Neural cell (in vitro differentiated cells): ENCODE data around the gene RBBP6. TPM values are rescaled to one million over a fixed set of nuclear protein-coding genes. Genes with fewer than 3 reads are reported as not detected.

Experiments used
- H2AFZ ChIP-seq: fragments of 200-600, 300-800 bp; sonication (generic), shearing (Covaris generic); 2 replicates; pipeline ENCODE4 v1.6.0; 2014; ENCODE audit warnings: low read depth, mild to moderate bottlenecking, antibody characterized with exemption, low read length, moderate library complexity
- H3F3A ChIP-seq: fragments of 200-600 bp; shearing (Covaris generic); 2 replicates; pipeline ENCODE4 v1.6.1; 2016; ENCODE audit warnings: mild to moderate bottlenecking, moderate library complexity, mixed read lengths, antibody characterized with exemption, low read length; ENCODE audit not compliant: insufficient read depth, poor library complexity, severe bottlenecking
- H3K27ac ChIP-seq: fragments of 200-600, 300-800 bp; sonication (generic), shearing (Covaris generic); 2 replicates; pipeline ENCODE4 v1.5.1; 2014; ENCODE audit warnings: mild to moderate bottlenecking, low read length, moderate library complexity
- H3K27me3 ChIP-seq: fragments of 300-800, 200-600 bp; sonication (generic), shearing (Covaris generic); 2 replicates; pipeline ENCODE4 v1.6.0; 2014; ENCODE audit warnings: mild to moderate bottlenecking, low read depth, low read length, moderate library complexity; ENCODE audit not compliant: insufficient read depth
- H3K36me3 ChIP-seq: fragments of 300-800, 200-600 bp; sonication (generic), shearing (Covaris generic); 2 replicates; pipeline ENCODE4 v1.5.1; 2014; ENCODE audit warnings: mild to moderate bottlenecking, antibody characterized with exemption, low read length, moderate library complexity; ENCODE audit not compliant: insufficient read depth
- H3K4me2 ChIP-seq: fragments of 300-800, 200-600 bp; sonication (generic), shearing (Covaris generic); 2 replicates; pipeline ENCODE4 v1.6.0; 2014; ENCODE audit warnings: mild to moderate bottlenecking, low read length
- H3K4me3 ChIP-seq: fragments of 300-800, 200-600 bp; sonication (generic), shearing (Covaris generic); 2 replicates; pipeline ENCODE4 v1.5.1; 2014; ENCODE audit warnings: mild to moderate bottlenecking, low read length, moderate library complexity
- H3K79me2 ChIP-seq: fragments of 200-600 bp; shearing (Covaris generic); replicated peaks from 2 replicates; pipeline ENCODE4 v1.6.0; 2014; ENCODE audit warnings: mild to moderate bottlenecking, low read length, moderate library complexity; ENCODE audit not compliant: insufficient read depth
- H3K9ac ChIP-seq: fragments of 300-800, 200-600 bp; sonication (generic), shearing (Covaris generic); 2 replicates; pipeline ENCODE4 v1.6.1; 2016; ENCODE audit warnings: mild to moderate bottlenecking, low read length, mixed read lengths
- H3K9me2 ChIP-seq: fragments of 200-600 bp; shearing (Covaris generic); 2 replicates; pipeline ENCODE4 v1.6.1; 2016; ENCODE audit warnings: mild to moderate bottlenecking, low read length, mixed read lengths; ENCODE audit not compliant: insufficient read depth
- H3K9me3 ChIP-seq: fragments of 200-600, 300-800 bp; sonication (generic), shearing (Covaris generic); 2 replicates; pipeline ENCODE4 v1.6.1; 2016; ENCODE audit warnings: mild to moderate bottlenecking, mixed run types, low read length, moderate library complexity, mixed read lengths
- H4K20me1 ChIP-seq: fragments of 200-600 bp; shearing (Covaris generic); 2 replicates; pipeline ENCODE4 v1.6.1; 2016; ENCODE audit warnings: mild to moderate bottlenecking, mixed run types; ENCODE audit not compliant: insufficient read depth
- EP300 ChIP-seq: fragments of 450-650 bp; conservative IDR thresholded peaks from 2 replicates; pipeline ENCODE4 v1.6.1; 2014; ENCODE audit warnings: antibody characterized with exemption, mild to moderate bottlenecking, moderate library complexity; ENCODE audit not compliant: poor library complexity, severe bottlenecking
- EZH2 ChIP-seq: fragments of 200-600, 300-800 bp; shearing (Covaris generic), sonication (generic); IDR thresholded peaks from 2 replicates; pipeline ENCODE4 v1.6.1; 2014; ENCODE audit warnings: antibody characterized with exemption, low read length, borderline replicate concordance, mild to moderate bottlenecking; ENCODE audit not compliant: insufficient read depth, poor library complexity, severe bottlenecking
- MXI1 ChIP-seq: fragments of 450-650 bp; conservative IDR thresholded peaks from 2 replicates; pipeline ENCODE4 v1.6.1; 2014; ENCODE audit warnings: antibody characterized with exemption, mild to moderate bottlenecking; ENCODE audit not compliant: poor library complexity, severe bottlenecking
- POLR2AphosphoS5 ChIP-seq: IDR thresholded peaks from 2 replicates; pipeline ENCODE4 v1.6.1; 2012
- RAD21 ChIP-seq: fragments of 450-650 bp; conservative IDR thresholded peaks from 2 replicates; pipeline ENCODE4 v1.6.1; 2014; ENCODE audit warnings: antibody characterized with exemption, mild to moderate bottlenecking, moderate library complexity
- SMC3 ChIP-seq: fragments of 450-650 bp; conservative IDR thresholded peaks from 2 replicates; pipeline ENCODE4 v1.6.1; 2014; ENCODE audit warnings: antibody characterized with exemption, mild to moderate bottlenecking, moderate library complexity; ENCODE audit not compliant: poor library complexity
- TAF1 ChIP-seq: IDR thresholded peaks from 2 replicates; pipeline ENCODE4 v1.6.1; 2012; ENCODE audit warnings: low read depth
- polyA plus RNA-seq: library from polyadenylated mRNA; depleted of rRNA; stranded (reverse); fragments of >200 nt; gene quantifications from 2 replicates; pipeline ENCODE4 v1.2.3, GENCODE V29; 2014
- TF ChIP-seq, protein P1 (sequence below): IDR thresholded peaks from 2 replicates; pipeline ENCODE4 v1.6.1; 2012; ENCODE audit warnings: borderline replicate concordance
- TF ChIP-seq, protein P2 (sequence below): fragments of 450-650 bp; IDR thresholded peaks from 2 replicates; pipeline ENCODE4 v1.5.1; 2014; ENCODE audit warnings: antibody characterized with exemption, mild to moderate bottlenecking, moderate library complexity; ENCODE audit not compliant: poor library complexity, severe bottlenecking

Gene RBBP6
- polyA plus RNA-seq, 1 donor from 2014 or later = 75.5 TPM

DNA sequence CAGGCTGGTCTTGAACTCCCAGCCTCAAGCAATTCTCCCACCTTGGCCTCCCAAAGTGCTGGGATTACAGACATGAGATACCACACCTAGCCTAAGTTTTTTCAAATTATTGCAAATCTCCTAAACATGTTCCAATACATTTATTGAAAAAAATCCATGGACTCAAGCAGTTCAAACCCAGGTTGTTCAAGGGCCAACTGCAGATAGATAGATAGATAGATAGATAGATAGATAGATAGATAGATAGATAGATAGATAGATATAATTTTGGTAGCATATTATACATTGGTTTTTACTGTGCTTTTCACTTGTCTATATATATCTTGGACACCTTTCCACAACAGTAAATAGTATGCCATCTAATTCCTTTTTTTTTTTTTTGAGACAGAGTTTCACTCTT, 20.9 kb upstream of the RBBP6 start:
- H3K27me3 ChIP-seq = no peaks in the 10 kb centered on the region
- no peak overlapping the region for H3K27ac ChIP-seq
- no peak overlapping the region for H3K9ac ChIP-seq
- H3K36me3 ChIP-seq = no peaks in the 10 kb centered on the region
- H3K9me3 ChIP-seq = no peaks in the 10 kb centered on the region
- H3K4me3 ChIP-seq = no peak overlapping the region
- TF ChIP-seq EP300 (no peak), TAF1 (no peak), EZH2 (no peak), MXI1 (no peak), POLR2AphosphoS5 (no peak), SMC3 (no peak), RAD21 (no peak)
- TF ChIP-seq, protein P1, sequence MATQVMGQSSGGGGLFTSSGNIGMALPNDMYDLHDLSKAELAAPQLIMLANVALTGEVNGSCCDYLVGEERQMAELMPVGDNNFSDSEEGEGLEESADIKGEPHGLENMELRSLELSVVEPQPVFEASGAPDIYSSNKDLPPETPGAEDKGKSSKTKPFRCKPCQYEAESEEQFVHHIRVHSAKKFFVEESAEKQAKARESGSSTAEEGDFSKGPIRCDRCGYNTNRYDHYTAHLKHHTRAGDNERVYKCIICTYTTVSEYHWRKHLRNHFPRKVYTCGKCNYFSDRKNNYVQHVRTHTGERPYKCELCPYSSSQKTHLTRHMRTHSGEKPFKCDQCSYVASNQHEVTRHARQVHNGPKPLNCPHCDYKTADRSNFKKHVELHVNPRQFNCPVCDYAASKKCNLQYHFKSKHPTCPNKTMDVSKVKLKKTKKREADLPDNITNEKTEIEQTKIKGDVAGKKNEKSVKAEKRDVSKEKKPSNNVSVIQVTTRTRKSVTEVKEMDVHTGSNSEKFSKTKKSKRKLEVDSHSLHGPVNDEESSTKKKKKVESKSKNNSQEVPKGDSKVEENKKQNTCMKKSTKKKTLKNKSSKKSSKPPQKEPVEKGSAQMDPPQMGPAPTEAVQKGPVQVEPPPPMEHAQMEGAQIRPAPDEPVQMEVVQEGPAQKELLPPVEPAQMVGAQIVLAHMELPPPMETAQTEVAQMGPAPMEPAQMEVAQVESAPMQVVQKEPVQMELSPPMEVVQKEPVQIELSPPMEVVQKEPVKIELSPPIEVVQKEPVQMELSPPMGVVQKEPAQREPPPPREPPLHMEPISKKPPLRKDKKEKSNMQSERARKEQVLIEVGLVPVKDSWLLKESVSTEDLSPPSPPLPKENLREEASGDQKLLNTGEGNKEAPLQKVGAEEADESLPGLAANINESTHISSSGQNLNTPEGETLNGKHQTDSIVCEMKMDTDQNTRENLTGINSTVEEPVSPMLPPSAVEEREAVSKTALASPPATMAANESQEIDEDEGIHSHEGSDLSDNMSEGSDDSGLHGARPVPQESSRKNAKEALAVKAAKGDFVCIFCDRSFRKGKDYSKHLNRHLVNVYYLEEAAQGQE = no peak
- TF ChIP-seq, protein P2, sequence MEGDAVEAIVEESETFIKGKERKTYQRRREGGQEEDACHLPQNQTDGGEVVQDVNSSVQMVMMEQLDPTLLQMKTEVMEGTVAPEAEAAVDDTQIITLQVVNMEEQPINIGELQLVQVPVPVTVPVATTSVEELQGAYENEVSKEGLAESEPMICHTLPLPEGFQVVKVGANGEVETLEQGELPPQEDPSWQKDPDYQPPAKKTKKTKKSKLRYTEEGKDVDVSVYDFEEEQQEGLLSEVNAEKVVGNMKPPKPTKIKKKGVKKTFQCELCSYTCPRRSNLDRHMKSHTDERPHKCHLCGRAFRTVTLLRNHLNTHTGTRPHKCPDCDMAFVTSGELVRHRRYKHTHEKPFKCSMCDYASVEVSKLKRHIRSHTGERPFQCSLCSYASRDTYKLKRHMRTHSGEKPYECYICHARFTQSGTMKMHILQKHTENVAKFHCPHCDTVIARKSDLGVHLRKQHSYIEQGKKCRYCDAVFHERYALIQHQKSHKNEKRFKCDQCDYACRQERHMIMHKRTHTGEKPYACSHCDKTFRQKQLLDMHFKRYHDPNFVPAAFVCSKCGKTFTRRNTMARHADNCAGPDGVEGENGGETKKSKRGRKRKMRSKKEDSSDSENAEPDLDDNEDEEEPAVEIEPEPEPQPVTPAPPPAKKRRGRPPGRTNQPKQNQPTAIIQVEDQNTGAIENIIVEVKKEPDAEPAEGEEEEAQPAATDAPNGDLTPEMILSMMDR = no peak
- no peaks in the 10 kb centered on the region for H3K9me2 ChIP-seq
- H3K79me2 ChIP-seq = no peaks in the 10 kb centered on the region
- no peaks in the 10 kb centered on the region for H3F3A ChIP-seq
- no peak overlapping the region for H3K4me2 ChIP-seq
- no peak overlapping the region for H2AFZ ChIP-seq
- no peaks in the 10 kb centered on the region for H4K20me1 ChIP-seq

DNA sequence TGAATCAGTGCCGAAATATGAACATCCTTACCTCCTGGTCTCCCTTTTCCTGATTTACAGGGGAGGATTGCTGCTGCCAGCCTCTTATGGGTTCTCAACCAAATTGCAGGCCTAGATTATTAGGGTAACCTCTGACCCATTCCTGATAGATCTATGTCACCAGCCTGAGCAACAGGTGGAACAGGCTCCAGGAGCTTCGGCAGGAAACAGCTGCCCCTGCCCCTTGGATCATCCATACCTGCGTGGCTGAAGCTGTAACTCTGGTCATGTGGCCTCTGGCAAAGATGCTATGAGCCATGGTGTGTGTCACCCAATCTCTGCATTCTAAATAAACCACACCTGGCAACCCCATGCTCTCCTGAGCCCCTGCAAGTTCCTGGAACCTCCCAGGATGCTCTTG, 18.4 kb upstream of the RBBP6 start:
- Histone ChIP-seq H3K79me2 (no peaks in the 10 kb centered on the region), H3K9me3 (no peaks in the 10 kb centered on the region), H4K20me1 (no peaks in the 10 kb centered on the region), H2AFZ (no peak overlapping the region), H3K4me3 (no peak overlapping the region), H3K36me3 (no peaks in the 10 kb centered on the region), H3K9ac (no peak overlapping the region), H3F3A (no peaks in the 10 kb centered on the region), H3K4me2 (no peak overlapping the region), H3K27ac (no peak overlapping the region), H3K9me2 (no peaks in the 10 kb centered on the region), H3K27me3 (no peaks in the 10 kb centered on the region)
- TF ChIP-seq RAD21 = no peak
- no peak for TF ChIP-seq SMC3
- TF ChIP-seq, protein P2 = no peak
- TF ChIP-seq POLR2AphosphoS5 = no peak
- TF ChIP-seq EZH2 = no peak
- TF ChIP-seq MXI1 = no peak
- no peak for TF ChIP-seq TAF1
- no peak for TF ChIP-seq EP300
- TF ChIP-seq, protein P1 = no peak
